NCI-H2029 treated with DMSO at 0.1 percent for 48 hours (cell line): ENCODE measurements around the gene WNK1.

Experiments
- DNase-seq: peaks from one replicate; lab custom pipeline; 2025; lab: John Stamatoyannopoulos, UW

WNK1 gene

GRCh38 chr12:954741-955140 is 202.4 kb downstream of the WNK1 start:
- no peak for DNase-seq

- DNase-seq, result no peak
Observed at GRCh38 chr12:955939-956338, 203.6 kb downstream of the WNK1 start.

- DNase-seq, result no peak
Observed at GRCh38 chr12:958588-959123, 206.3 kb downstream of the WNK1 start.
